Activated T-helper 2 cell treated with anti-CD3 and anti-CD28 coated beads, Interferon-gamma antibody, Interleukin-2, Interleukin-4, amounts not matched to agents 10 μg/mL and 5 μg/mL and 100 μg/mL, durations not matched to agents 14 hours and 24 hours and 36 hours (primary cell): ENCODE data around the gene NUCB1. TPM values are rescaled to one million over a fixed set of nuclear protein-coding genes. Genes with fewer than 3 reads are reported as not detected.

Source experiments
- DNase-seq: peaks from one replicate; pipeline ENCODE4 v3.0.0; 2021; ENCODE audit warnings: low spot score
- H3K27ac Mint-ChIP-seq: one replicate; pipeline ENCODE4 v1.8.0; 2021; ENCODE audit warnings: mixed read lengths
- H3K27me3 Mint-ChIP-seq: one replicate; pipeline ENCODE4 v1.8.0; 2021; ENCODE audit warnings: low read depth, mixed read lengths
- H3K36me3 Mint-ChIP-seq: one replicate; pipeline ENCODE4 v1.8.0; 2021; ENCODE audit warnings: low read depth, mixed read lengths
- H3K4me1 Mint-ChIP-seq: one replicate; pipeline ENCODE4 v1.8.0; 2021; ENCODE audit warnings: low read depth, mixed read lengths
- H3K4me3 Mint-ChIP-seq: one replicate; pipeline ENCODE4 v1.8.0; 2021; ENCODE audit warnings: low read depth, mild to moderate bottlenecking, moderate library complexity, mixed read lengths
- H3K9me3 Mint-ChIP-seq: one replicate; pipeline ENCODE4 v1.8.0; 2021; ENCODE audit warnings: mixed read lengths
- intact Hi-C: fragments of 100-400 bp; cut with micrococcal nuclease; formaldehyde crosslinking; loops from one replicate; pipeline ENCODE4 v1.15.1; 2023
- total RNA-seq: library from RNA; stranded (reverse); gene quantifications from 2 replicates; pipeline ENCODE4 v1.2.3, GENCODE V29; 2022

NUCB1 gene
- total RNA-seq = 142 and 147 TPM in 2 replicates

- intact Hi-C loops = loop anchor here (1.0 to 2.0 kb wide), 2 partner anchors 25 to 65 kb away; partner anchors contain the start of gene FTL
- H3K27me3 Mint-ChIP-seq = peaks cover 2% of the 10 kb centered on the region
- peaks cover 18% of the 10 kb centered on the region for H3K4me1 Mint-ChIP-seq
- H3K4me3 Mint-ChIP-seq = peak within 1 kb of the TSS; percentile 97
- H3K27ac Mint-ChIP-seq = peak within 1 kb of the TSS; percentile 97
- no peaks in the 10 kb centered on the region for H3K9me3 Mint-ChIP-seq
- peak; percentile 99 for DNase-seq
- H3K36me3 Mint-ChIP-seq = peaks cover 33% of the 10 kb centered on the region
Measured at GRCh38 chr19:48899781-48900476, at the start of gene NUCB1. NUCB1 (plus strand) TSS chr19:48900312; CDS start chr19:48900797, 485 bp downstream.

- DNase-seq = no peak
- Mint-ChIP-seq H3K4me1 (no peaks in the 10 kb centered on the region), H3K9me3 (no peaks in the 10 kb centered on the region), H3K36me3 (no peaks in the 10 kb centered on the region), H3K27ac (no peak overlapping the region), H3K27me3 (no peaks in the 10 kb centered on the region), H3K4me3 (no peak overlapping the region)
- intact Hi-C loops = no loop called here
Measured at GRCh38 chr19:48852292-48852691, 47.8 kb upstream of the NUCB1 start.

DNA sequence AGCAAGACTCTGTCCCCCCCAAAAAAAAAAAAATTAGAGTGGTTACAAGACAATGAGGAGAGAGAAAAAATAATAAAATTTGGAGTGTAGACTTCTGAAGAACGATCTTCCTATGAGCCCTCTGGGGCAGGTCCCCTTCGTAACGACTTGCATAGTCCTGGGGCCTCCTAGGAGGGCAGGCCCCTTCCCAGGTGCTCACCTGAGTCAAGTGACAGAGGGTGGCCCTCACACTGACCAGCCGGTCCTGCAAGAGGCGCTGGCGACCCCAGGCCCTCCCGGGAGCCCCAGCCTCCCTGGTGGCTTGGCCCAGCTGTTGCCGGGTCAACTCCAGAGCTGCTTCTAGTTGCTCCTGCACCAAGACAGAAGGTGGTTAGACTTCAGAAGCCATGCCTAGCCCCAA lies 46.6 kb upstream of the NUCB1 start:
- Mint-ChIP-seq H3K4me3 (no peak overlapping the region), H3K27me3 (no peaks in the 10 kb centered on the region), H3K4me1 (no peaks in the 10 kb centered on the region), H3K27ac (no peak overlapping the region), H3K9me3 (no peaks in the 10 kb centered on the region), H3K36me3 (no peaks in the 10 kb centered on the region)
- DNase-seq = no peak
- intact Hi-C loops = no loop called here

DNA sequence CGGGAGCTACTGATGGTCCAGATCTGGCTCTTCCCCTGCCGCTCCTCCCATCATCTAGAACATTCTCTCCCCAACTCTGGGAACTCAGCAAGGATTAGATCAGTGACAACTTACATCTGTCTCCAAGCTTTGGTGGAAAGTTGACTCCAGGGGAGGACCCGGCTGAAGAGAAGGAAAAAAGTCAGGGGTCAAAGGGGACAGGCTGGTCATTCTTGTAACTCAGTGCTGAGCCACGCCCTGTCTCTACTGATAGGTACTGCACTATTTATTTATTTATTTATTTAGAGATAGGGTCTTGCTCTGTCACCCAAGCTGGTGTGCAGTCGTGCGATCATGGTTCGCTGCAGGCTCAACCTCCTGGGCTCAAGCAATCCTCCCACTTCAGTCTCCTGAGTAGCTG lies 46.0 kb upstream of the NUCB1 start:
- intact Hi-C loops = no loop called here
- H3K4me3 Mint-ChIP-seq = no peak overlapping the region
- no peaks in the 10 kb centered on the region for H3K9me3 Mint-ChIP-seq
- H3K27me3 Mint-ChIP-seq = no peaks in the 10 kb centered on the region
- no peak overlapping the region for H3K27ac Mint-ChIP-seq
- DNase-seq = no peak
- no peaks in the 10 kb centered on the region for H3K36me3 Mint-ChIP-seq
- H3K4me1 Mint-ChIP-seq = peaks cover under 1% of the 10 kb centered on the region

DNA sequence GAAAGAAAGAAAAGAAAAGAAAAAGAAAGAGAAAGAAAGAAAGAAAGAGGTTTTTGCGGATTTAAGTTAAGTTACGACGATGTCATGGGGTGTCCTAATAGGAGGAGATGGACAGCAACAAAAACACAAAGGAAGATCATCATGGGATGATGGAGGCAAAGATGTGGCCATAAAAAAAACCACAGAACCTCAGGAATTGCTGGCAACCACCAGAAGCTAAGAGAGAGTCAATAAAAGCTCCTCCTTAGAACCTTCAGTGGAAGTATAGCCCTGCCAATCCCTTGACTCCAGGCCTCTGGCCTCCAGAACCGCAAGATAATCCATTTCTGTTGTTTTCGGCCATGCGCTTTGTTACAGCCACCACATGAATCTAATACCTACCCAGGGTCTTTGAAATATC lies 43.2 kb upstream of the NUCB1 start:
- Mint-ChIP-seq H3K27me3 (no peaks in the 10 kb centered on the region), H3K4me3 (no peak overlapping the region), H3K27ac (no peak overlapping the region), H3K4me1 (peaks cover 2% of the 10 kb centered on the region), H3K9me3 (no peaks in the 10 kb centered on the region), H3K36me3 (no peaks in the 10 kb centered on the region)
- intact Hi-C loops = no loop called here
- no peak for DNase-seq

GRCh38 chr19:48858984-48859710 lies 41.0 kb upstream of the NUCB1 start:
- H3K4me3 Mint-ChIP-seq = peak overlapping the region; percentile 88
- intact Hi-C loops = no loop called here
- peaks cover 2% of the 10 kb centered on the region for H3K4me1 Mint-ChIP-seq
- DNase-seq = peak; percentile 71
- no peaks in the 10 kb centered on the region for H3K36me3 Mint-ChIP-seq
- peak overlapping the region; percentile 83 for H3K27ac Mint-ChIP-seq
- H3K27me3 Mint-ChIP-seq = no peaks in the 10 kb centered on the region
- no peaks in the 10 kb centered on the region for H3K9me3 Mint-ChIP-seq

- no peak for DNase-seq
- no peaks in the 10 kb centered on the region for H3K9me3 Mint-ChIP-seq
- peaks cover 2% of the 10 kb centered on the region for H3K4me1 Mint-ChIP-seq
- intact Hi-C loops = no loop called here
- H3K36me3 Mint-ChIP-seq = no peaks in the 10 kb centered on the region
- no peaks in the 10 kb centered on the region for H3K27me3 Mint-ChIP-seq
- no peak overlapping the region for H3K4me3 Mint-ChIP-seq
- H3K27ac Mint-ChIP-seq = no peak overlapping the region
Measured at GRCh38 chr19:48859711-48860572, 40.2 kb upstream of the NUCB1 start.

- Mint-ChIP-seq H3K9me3 (no peaks in the 10 kb centered on the region), H3K4me3 (no peak overlapping the region), H3K4me1 (peaks cover 2% of the 10 kb centered on the region), H3K27me3 (no peaks in the 10 kb centered on the region), H3K36me3 (no peaks in the 10 kb centered on the region), H3K27ac (no peak overlapping the region)
- DNase-seq = no peak
- intact Hi-C loops = no loop called here
Measured at GRCh38 chr19:48861313-48861712, 38.8 kb upstream of the NUCB1 start.

- intact Hi-C loops = no loop called here
- Mint-ChIP-seq H3K27me3 (peaks cover 5% of the 10 kb centered on the region), H3K9me3 (no peaks in the 10 kb centered on the region), H3K27ac (no peak overlapping the region), H3K4me1 (peaks cover 2% of the 10 kb centered on the region), H3K4me3 (no peak overlapping the region), H3K36me3 (no peaks in the 10 kb centered on the region)
- no peak for DNase-seq
Measured at GRCh38 chr19:48862827-48863226, 37.3 kb upstream of the NUCB1 start.

DNA sequence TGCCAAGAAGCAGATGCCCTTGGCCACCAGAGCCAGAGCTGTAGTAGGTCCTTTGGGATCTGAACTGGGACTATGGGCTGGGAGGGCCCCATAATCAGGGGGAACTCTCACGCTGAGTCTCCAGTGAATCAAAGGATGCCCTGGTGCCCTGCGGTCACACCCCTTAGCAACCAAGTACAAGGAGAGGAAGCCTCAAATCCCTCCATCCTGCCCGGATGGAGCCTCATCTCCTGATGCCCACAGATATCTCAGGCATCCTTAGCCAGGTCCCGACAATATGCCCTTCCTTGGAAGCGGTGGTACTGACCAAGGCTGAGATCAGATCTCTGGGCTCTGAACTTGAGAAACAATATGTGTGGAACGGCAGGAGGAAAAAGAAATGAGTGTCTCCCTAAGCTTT lies 33.4 kb upstream of the NUCB1 start:
- no peak for DNase-seq
- Mint-ChIP-seq H3K4me3 (no peak overlapping the region), H3K27ac (no peak overlapping the region), H3K27me3 (peaks cover 9% of the 10 kb centered on the region), H3K4me1 (peaks cover 8% of the 10 kb centered on the region), H3K36me3 (no peaks in the 10 kb centered on the region), H3K9me3 (no peaks in the 10 kb centered on the region)
- intact Hi-C loops = no loop called here

DNA sequence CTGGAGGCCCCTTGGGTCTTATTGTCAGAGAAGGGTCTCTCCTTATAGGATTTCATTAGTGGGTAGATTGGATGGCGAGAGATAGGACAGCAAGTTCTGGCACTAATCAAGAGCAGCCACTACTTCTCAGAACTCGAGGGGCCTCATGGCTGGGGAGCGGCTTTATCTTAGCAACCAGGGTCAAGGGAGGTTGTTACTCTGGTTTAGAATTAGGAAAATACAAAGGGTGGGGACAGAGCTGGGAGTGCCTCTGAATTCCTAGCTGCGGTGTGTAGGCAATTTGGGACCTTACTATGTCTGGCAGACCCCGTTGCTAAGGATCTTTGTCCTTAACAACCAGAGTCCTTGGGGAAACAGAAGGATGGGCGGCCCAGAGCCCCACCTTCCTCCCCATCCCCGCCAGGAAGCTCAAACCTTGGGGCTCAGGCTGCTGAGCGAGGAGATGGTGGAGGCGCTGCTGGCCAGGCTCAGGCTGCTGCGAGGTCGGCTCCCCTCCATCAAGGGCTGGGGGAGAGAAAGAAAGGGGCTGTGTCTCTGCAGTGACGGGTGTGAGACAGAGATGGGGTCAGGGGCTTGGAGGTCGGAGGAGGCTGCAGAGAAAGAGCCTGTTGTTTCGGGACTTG lies 32.9 kb upstream of the NUCB1 start:
- no peak overlapping the region for H3K27ac Mint-ChIP-seq

GRCh38 chr19:48867746-48868113 lies 32.4 kb upstream of the NUCB1 start:
- no peak overlapping the region for H3K4me3 Mint-ChIP-seq
- H3K36me3 Mint-ChIP-seq = peaks cover under 1% of the 10 kb centered on the region
- no peak overlapping the region for H3K27ac Mint-ChIP-seq
- DNase-seq = no peak
- no peaks in the 10 kb centered on the region for H3K9me3 Mint-ChIP-seq
- H3K4me1 Mint-ChIP-seq = peaks cover 13% of the 10 kb centered on the region
- intact Hi-C loops = no loop called here
- peaks cover 9% of the 10 kb centered on the region for H3K27me3 Mint-ChIP-seq

More for the DNA sequence above, 32.9 kb upstream of the NUCB1 start:
- DNase-seq = no peak
- no peaks in the 10 kb centered on the region for H3K36me3 Mint-ChIP-seq
- H3K4me1 Mint-ChIP-seq = peaks cover 11% of the 10 kb centered on the region
- intact Hi-C loops = no loop called here
- peaks cover 9% of the 10 kb centered on the region for H3K27me3 Mint-ChIP-seq
- no peak overlapping the region for H3K4me3 Mint-ChIP-seq
- H3K9me3 Mint-ChIP-seq = no peaks in the 10 kb centered on the region
